DND-41 (cell line): ENCODE data around the gene PRR20A.
"Not testable (repeated sequence)": the region's sequence is repeated elsewhere in the genome, so short reads cannot be mapped to it uniquely, and the experiment has no call there.

Source experiments
- ATAC-seq: fragments of 200-7000 bp; cut with Tn5 transposase; 3 replicates; pipeline ENCODE4 v1.9.1; 2021; ENCODE audit warnings: low read depth; ENCODE audit not compliant: insufficient read depth
- DNase-seq: peaks from one replicate; pipeline ENCODE4 v3.0.0-alpha.2; 2020
- H2AFZ ChIP-seq: 2 replicates; pipeline ENCODE4 v1.6.0; 2012; ENCODE audit warnings: low read depth, low read length
- H3K27ac ChIP-seq: 2 replicates; pipeline ENCODE4 v1.5.1; 2012; ENCODE audit warnings: low read length, inconsistent platforms
- H3K27me3 ChIP-seq: fragments of 200-600 bp; sonication (generic); 2 replicates; pipeline ENCODE4 v1.6.0; 2012; ENCODE audit warnings: low read length, mild to moderate bottlenecking, inconsistent platforms; ENCODE audit not compliant: insufficient read depth, poor library complexity
- H3K36me3 ChIP-seq: 2 replicates; pipeline ENCODE4 v1.5.1; 2012; ENCODE audit warnings: low read length, inconsistent platforms; ENCODE audit not compliant: insufficient read depth
- H3K4me1 ChIP-seq: 2 replicates; pipeline ENCODE4 v1.5.1; 2012; ENCODE audit warnings: mild to moderate bottlenecking, low read length; ENCODE audit not compliant: insufficient read depth
- H3K4me2 ChIP-seq: 2 replicates; pipeline ENCODE4 v1.6.0; 2012; ENCODE audit warnings: mild to moderate bottlenecking, moderate library complexity, low read length, inconsistent platforms; ENCODE audit not compliant: insufficient read depth
- H3K4me3 ChIP-seq, 2 experiments: fragments of 200-600 bp in 1 of 2; shearing (Covaris generic) in 1 of 2; 2 replicates each; pipeline ENCODE4 v1.5.1; 2012 to 2016; ENCODE audit warnings: inconsistent platforms in 2 of 2, low read length in 2 of 2, mild to moderate bottlenecking in 2 of 2, low read depth in 1 of 2, moderate library complexity in 1 of 2
- H3K79me2 ChIP-seq: 2 replicates; pipeline ENCODE4 v1.6.0; 2012; ENCODE audit warnings: low read length, inconsistent platforms; ENCODE audit not compliant: insufficient read depth
- H3K9ac ChIP-seq: 2 replicates; pipeline ENCODE4 v1.6.0; 2012; ENCODE audit warnings: low read depth, mild to moderate bottlenecking, inconsistent platforms, low read length, moderate library complexity
- H3K9me3 ChIP-seq: 2 replicates; pipeline ENCODE4 v1.5.1; 2012; ENCODE audit warnings: low read length, moderate library complexity, mild to moderate bottlenecking, inconsistent platforms; ENCODE audit not compliant: insufficient read depth, severe bottlenecking
- H4K20me1 ChIP-seq: 2 replicates; pipeline ENCODE4 v1.6.0; 2012; ENCODE audit warnings: low read length; ENCODE audit not compliant: insufficient read depth
- EZH2 ChIP-seq: IDR thresholded peaks from 3 replicates; pipeline ENCODE4 v1.6.1; 2012; ENCODE audit warnings: borderline replicate concordance, low read depth, mild to moderate bottlenecking, moderate library complexity, low read length, inconsistent platforms; ENCODE audit not compliant: severe bottlenecking
- TF ChIP-seq, protein P1 (sequence below): IDR thresholded peaks from 2 replicates; pipeline ENCODE4 v1.5.1; 2012; ENCODE audit warnings: borderline replicate concordance, low read length, moderate library complexity, mild to moderate bottlenecking; ENCODE audit not compliant: poor library complexity, severe bottlenecking; ENCODE audit errors: extremely low read depth

The PRR20A gene

GRCh38 chr13:57140235-57140968 lies at the start of gene PRR20A:
Gene PRR20A (plus strand): TSS chr13:57140918. CDS start chr13:57141305, 387 bp downstream.
- H2AFZ ChIP-seq, H3K36me3 ChIP-seq, H3K4me2 ChIP-seq, H3K4me3 ChIP-seq, H3K79me2 ChIP-seq, H3K27ac ChIP-seq, H3K27me3 ChIP-seq, ATAC-seq, H3K4me1 ChIP-seq, H3K9ac ChIP-seq, H3K9me3 ChIP-seq, H4K20me1 ChIP-seq, DNase-seq: not testable (repeated sequence)

DNA sequence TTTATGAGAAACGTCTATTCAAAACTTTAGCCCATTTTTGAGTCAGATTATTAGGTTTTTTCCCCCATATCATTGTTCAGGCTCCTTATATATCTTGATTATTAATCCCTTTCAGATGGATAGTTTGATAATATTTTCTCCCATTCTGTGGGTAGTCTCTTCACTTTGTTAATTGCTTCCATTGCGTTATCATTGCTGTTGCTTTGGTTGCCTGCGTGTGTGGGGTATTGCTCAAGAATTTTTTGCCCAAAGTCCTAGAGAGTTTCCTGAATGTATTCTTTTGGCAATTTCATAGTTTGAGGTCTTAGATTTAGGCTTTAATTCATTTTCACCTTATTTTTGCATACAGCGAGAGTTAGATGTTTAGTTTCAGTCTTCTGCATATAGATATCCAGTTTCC lies 25.8 kb upstream of the PRR20A start:
- Histone ChIP-seq H3K79me2 (no peaks in the 10 kb centered on the region), H3K4me1 (no peaks in the 10 kb centered on the region), H2AFZ (no peak overlapping the region), H4K20me1 (no peaks in the 10 kb centered on the region), H3K27me3 (no peaks in the 10 kb centered on the region), H3K27ac (no peak overlapping the region), H3K9me3 (no peaks in the 10 kb centered on the region), H3K9ac (no peak overlapping the region), H3K4me3 (no peak overlapping the region), H3K4me2 (no peak overlapping the region), H3K36me3 (no peaks in the 10 kb centered on the region)
- ATAC-seq (no peak), DNase-seq (no peak)
- TF ChIP-seq EZH2 = no peak
- TF ChIP-seq, protein P1, sequence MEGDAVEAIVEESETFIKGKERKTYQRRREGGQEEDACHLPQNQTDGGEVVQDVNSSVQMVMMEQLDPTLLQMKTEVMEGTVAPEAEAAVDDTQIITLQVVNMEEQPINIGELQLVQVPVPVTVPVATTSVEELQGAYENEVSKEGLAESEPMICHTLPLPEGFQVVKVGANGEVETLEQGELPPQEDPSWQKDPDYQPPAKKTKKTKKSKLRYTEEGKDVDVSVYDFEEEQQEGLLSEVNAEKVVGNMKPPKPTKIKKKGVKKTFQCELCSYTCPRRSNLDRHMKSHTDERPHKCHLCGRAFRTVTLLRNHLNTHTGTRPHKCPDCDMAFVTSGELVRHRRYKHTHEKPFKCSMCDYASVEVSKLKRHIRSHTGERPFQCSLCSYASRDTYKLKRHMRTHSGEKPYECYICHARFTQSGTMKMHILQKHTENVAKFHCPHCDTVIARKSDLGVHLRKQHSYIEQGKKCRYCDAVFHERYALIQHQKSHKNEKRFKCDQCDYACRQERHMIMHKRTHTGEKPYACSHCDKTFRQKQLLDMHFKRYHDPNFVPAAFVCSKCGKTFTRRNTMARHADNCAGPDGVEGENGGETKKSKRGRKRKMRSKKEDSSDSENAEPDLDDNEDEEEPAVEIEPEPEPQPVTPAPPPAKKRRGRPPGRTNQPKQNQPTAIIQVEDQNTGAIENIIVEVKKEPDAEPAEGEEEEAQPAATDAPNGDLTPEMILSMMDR = no peak

DNA sequence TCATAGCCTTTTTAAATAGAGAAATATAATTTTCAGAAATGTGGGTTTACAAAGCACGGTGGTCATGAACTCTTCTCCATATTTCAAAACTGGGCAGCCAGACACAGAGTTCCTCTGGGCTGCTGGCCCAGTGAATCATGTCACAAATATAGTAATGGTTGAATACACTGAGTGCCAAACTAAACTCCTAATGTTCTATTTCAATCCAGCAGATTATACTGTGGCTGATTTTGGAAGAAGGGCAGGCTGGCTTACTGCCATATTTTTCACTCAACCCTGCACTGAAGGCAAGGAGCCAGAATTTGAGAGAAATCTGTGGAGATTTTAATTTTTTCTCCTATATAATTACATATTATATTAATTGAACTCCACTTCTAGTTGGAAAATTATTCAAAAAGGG lies 17.0 kb upstream of the PRR20A start:
- no peaks in the 10 kb centered on the region for H3K79me2 ChIP-seq
- no peak overlapping the region for H2AFZ ChIP-seq
- H3K9ac ChIP-seq = no peak overlapping the region
- DNase-seq (no peak), ATAC-seq (no peak)
- H3K27ac ChIP-seq = no peak overlapping the region
- H3K4me3 ChIP-seq = no peak overlapping the region
- H3K4me2 ChIP-seq = no peak overlapping the region
- H3K27me3 ChIP-seq = no peaks in the 10 kb centered on the region
- H4K20me1 ChIP-seq = no peaks in the 10 kb centered on the region
- no peaks in the 10 kb centered on the region for H3K9me3 ChIP-seq
- H3K4me1 ChIP-seq = no peaks in the 10 kb centered on the region
- no peaks in the 10 kb centered on the region for H3K36me3 ChIP-seq
- TF ChIP-seq, protein P1 = no peak
- no peak for TF ChIP-seq EZH2

- no peak overlapping the region for H3K9ac ChIP-seq
- no peaks in the 10 kb centered on the region for H3K36me3 ChIP-seq
- no peaks in the 10 kb centered on the region for H3K27me3 ChIP-seq
- no peak overlapping the region for H3K4me3 ChIP-seq
- H4K20me1 ChIP-seq = no peaks in the 10 kb centered on the region
- H3K4me2 ChIP-seq = no peak overlapping the region
- no peak for ATAC-seq
- no peaks in the 10 kb centered on the region for H3K79me2 ChIP-seq
- H3K27ac ChIP-seq = no peak overlapping the region
- TF ChIP-seq, protein P1 = no peak
- no peak for TF ChIP-seq EZH2
- no peaks in the 10 kb centered on the region for H3K4me1 ChIP-seq
- no peak overlapping the region for H2AFZ ChIP-seq
- H3K9me3 ChIP-seq = no peaks in the 10 kb centered on the region
- DNase-seq = no peak
These were observed 11.8 kb upstream of the PRR20A start for GRCh38 chr13:57128909-57129308.
